Measurements from ENCODE around the gene SGCD.

Gene SGCD

GRCh38 chr5:156802501-156802900 lies 475.5 kb downstream of the SGCD start:
- intact Hi-C loops (cut with DNase I; ENCODE audit: low total_unique reads): no loop called here
- no peak for TF ChIP-seq CTCF (IDR thresholded peaks at IDR 0.05)
- H3K27me3 ChIP-seq: no peaks in the 10 kb centered on the region
- no peaks in the 10 kb centered on the region for H3K36me3 ChIP-seq
- no peak overlapping the region for H3K4me3 ChIP-seq
- H3K4me1 ChIP-seq: no peaks in the 10 kb centered on the region
- H3K9me3 ChIP-seq: peaks cover 0 to under 1% (median 0%) of the 10 kb centered on the region in 3 donors
- no peak for DNase-seq
- H3K27ac ChIP-seq: no peak overlapping the region

DNA sequence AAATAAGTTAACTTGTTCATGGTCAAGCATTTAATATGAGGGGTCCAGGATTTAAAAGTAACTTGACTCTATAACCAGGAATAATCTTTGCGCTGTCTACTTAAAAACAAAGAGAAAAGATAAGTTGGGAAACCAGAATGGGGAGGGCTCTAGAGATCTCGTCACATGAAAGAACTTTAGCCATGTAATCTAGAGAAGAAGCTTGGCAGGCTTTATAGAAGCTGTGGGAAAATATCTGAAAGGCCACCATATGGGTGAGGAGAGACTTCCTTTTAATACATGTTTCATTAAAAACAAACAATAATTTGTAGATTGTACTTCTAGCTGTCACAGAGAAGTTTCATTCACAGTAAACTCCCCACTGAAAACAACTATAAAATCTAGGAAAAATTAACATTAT lies 476.4 kb downstream of the SGCD start:
- DNase-seq: no peak
- Histone ChIP-seq H3K27ac (no peak overlapping the region), H3K36me3 (no peaks in the 10 kb centered on the region), H3K9me3 (peaks cover 0 to 4% (median 0%) of the 10 kb centered on the region in 3 donors), H3K27me3 (no peaks in the 10 kb centered on the region), H3K4me1 (no peaks in the 10 kb centered on the region), H3K4me3 (no peak overlapping the region)
- TF ChIP-seq CTCF (IDR thresholded peaks at IDR 0.05): no peak
- intact Hi-C loops (cut with DNase I; ENCODE audit: low total_unique reads): no loop called here

DNA sequence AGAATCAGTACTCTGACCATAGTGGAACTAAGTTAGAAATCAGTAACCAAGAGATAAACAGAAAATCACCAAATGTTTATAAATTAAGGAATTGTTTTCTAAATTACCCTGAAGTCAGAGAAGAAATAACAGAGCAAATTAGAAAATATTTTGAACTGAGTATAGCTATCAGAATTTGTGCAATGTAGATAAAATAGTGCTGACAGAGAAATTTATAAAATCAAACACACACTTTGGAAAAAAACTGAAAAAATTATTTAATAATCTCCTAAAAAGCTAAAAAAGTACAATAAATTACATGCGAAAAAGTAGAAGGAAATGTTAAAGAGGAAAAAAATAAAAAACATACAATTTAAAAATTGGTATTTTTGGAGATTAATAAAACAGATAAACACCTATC lies 486.0 kb downstream of the SGCD start:
- no peak overlapping the region for H3K27ac ChIP-seq

DNA sequence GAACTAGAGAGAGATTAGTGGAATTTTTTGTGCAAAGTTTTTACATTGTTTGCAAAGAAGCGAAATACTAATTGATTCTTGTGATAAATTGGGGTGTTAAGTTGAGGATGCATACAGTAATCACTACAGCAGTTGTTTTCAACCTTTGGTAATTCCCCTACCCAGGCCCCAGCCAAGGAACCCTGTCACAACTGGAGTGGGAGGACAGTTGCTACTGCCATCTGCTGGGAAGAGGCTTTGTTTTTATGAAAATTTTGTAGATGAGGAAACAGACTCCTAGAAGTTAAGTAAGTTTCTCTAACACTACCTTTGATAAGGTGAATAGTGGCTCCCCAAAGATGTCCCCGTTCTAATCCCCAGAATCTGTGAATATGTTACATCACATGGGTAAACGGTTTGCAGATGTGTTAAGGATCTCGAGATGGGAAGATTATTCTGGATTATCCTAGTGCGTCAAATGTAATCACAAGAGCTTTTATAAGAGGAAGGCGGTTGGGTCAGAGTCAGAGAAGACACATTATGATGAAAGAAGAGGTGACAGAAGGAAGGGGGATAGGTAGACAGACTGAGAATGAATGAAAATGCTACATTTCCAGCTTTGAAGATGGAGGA lies 489.1 kb downstream of the SGCD start:
- Histone ChIP-seq H3K4me1 (no peaks in the 10 kb centered on the region), H3K9me3 (no peaks in the 10 kb centered on the region), H3K4me3 (no peak overlapping the region), H3K27me3 (no peaks in the 10 kb centered on the region), H3K36me3 (no peaks in the 10 kb centered on the region), H3K27ac (no peak overlapping the region)
- intact Hi-C loops (cut with DNase I; ENCODE audit: low total_unique reads): no loop called here
- TF ChIP-seq CTCF (IDR thresholded peaks at IDR 0.05): peak; percentile 39 to 44
- DNase-seq: no peak

More for the DNA sequence above, 486.0 kb downstream of the SGCD start:
- no peaks in the 10 kb centered on the region for H3K9me3 ChIP-seq
- no peaks in the 10 kb centered on the region for H3K36me3 ChIP-seq
- DNase-seq: no peak
- no peaks in the 10 kb centered on the region for H3K27me3 ChIP-seq
- no peak for TF ChIP-seq CTCF (IDR thresholded peaks at IDR 0.05)
- H3K4me3 ChIP-seq: no peak overlapping the region
- intact Hi-C loops (cut with DNase I; ENCODE audit: low total_unique reads): no loop called here
- no peaks in the 10 kb centered on the region for H3K4me1 ChIP-seq

Measured in tibial artery (tissue), 4 donors.